Measurements from ENCODE around the gene ABCC4.

Gene ABCC4

DNA sequence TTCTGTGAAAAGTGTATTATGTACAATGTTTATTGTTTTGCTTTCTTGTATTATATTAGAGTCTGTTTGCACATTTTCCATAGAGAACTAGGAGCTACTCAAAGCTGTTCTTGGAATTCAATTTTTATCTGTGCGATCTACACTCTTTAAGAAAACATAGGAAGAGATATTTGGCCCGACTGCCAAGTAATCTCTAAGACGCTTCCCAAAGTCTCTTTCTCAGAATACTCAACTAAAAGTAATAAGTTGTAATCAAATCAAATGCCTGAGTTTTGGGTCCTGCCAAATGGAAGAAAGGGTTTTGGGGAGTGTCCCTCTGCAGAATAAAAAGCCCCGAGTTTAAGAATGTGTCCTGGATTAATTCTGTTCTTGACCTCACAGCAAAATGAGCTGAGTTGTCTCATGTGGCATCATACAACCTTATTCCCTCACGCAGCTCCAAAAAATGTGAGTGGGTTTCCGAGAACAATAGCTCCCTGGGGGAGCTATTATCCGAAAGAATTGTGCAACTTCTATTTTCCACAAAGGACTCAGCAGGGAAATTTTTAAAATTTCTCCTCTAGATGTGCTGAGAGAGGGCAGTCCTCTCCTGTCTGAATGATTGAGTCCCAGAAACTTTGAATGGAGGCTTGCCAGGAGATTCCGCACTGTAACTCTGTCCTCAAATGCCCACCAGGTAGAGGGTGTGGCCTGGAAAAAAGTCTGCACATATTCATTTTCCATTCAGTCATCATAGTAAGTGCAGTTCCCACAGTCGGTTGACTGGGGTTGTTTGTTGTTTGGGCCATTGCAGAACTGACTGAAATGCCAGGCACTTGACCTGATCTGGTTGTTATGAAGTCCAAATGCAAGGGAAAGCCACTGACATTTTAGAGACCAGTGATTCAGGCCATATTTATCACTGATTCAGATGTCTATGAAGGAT, 309.0 kb downstream of the ABCC4 start:
- Histone ChIP-seq H3K4me1 (ENCODE audit: control insufficient read depth, insufficient read depth, low read length) (peaks cover 35% of the 10 kb centered on the region), H3K36me3 (ENCODE audit: control insufficient read depth, insufficient read depth, low read length) (no peaks in the 10 kb centered on the region), H3K4me3 (ENCODE audit: low read depth, low read length) (no peak overlapping the region), H3K27me3 (ENCODE audit: control insufficient read depth, insufficient read depth, low read length) (no peaks in the 10 kb centered on the region), H3K27ac (ENCODE audit: low read depth, low read length) (no peak overlapping the region), H3K9me3 (ENCODE audit: control insufficient read depth, insufficient read depth, low read length) (no peaks in the 10 kb centered on the region), H3K9ac (ENCODE audit: low read depth, low read length) (no peak overlapping the region)

DNA sequence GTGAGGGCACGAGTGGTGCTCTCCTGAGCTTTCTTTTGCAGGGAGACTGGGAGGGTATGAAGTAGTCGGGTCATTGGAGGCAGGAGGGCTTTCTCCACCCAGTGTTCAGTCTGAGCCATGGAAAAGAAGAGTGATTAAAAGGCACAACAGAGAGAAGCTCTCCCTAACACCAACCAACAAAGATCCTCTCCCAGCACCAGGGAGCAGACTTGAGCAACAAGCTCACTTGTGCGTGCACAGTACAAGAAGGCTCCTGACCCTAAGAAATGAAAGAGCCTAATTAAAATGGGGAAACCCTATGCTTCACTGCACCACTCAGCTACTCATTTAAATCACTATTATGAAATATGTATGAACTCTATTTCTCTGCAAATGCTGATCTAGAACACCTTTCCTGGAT, 312.6 kb downstream of the ABCC4 start:
- Histone ChIP-seq H3K4me1 (ENCODE audit: control insufficient read depth, insufficient read depth, low read length) (peaks cover 28% of the 10 kb centered on the region), H3K27me3 (ENCODE audit: control insufficient read depth, insufficient read depth, low read length) (no peaks in the 10 kb centered on the region), H3K9ac (ENCODE audit: low read depth, low read length) (no peak overlapping the region), H3K4me3 (ENCODE audit: low read depth, low read length) (no peak overlapping the region), H3K9me3 (ENCODE audit: control insufficient read depth, insufficient read depth, low read length) (no peaks in the 10 kb centered on the region), H3K27ac (ENCODE audit: low read depth, low read length) (no peak overlapping the region), H3K36me3 (ENCODE audit: control insufficient read depth, insufficient read depth, low read length) (no peaks in the 10 kb centered on the region)

DNA sequence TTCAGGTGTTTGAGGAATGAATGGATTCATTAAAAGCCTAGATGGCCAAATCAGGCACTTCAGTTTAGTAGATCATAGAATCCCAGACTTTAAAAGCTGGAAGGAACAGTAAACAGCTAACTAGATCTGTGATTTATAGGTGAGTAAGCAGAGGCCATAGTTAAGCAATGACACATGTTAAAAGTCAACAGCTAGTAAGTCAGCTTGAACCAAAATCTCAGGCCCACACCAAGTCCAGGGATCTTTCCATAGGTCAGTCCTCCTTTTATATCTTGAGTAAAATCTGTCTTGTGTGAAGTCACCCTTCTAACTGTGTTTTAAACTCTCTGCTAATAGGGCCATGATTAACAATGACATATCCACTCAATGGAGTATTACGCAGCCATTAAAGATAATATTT, 313.4 kb downstream of the ABCC4 start:
- Histone ChIP-seq H3K9ac (ENCODE audit: low read depth, low read length) (no peak overlapping the region), H3K27ac (ENCODE audit: low read depth, low read length) (no peak overlapping the region), H3K36me3 (ENCODE audit: control insufficient read depth, insufficient read depth, low read length) (no peaks in the 10 kb centered on the region), H3K4me1 (ENCODE audit: control insufficient read depth, insufficient read depth, low read length) (peaks cover 31% of the 10 kb centered on the region), H3K27me3 (ENCODE audit: control insufficient read depth, insufficient read depth, low read length) (no peaks in the 10 kb centered on the region), H3K9me3 (ENCODE audit: control insufficient read depth, insufficient read depth, low read length) (no peaks in the 10 kb centered on the region), H3K4me3 (ENCODE audit: low read depth, low read length) (no peak overlapping the region)

DNA sequence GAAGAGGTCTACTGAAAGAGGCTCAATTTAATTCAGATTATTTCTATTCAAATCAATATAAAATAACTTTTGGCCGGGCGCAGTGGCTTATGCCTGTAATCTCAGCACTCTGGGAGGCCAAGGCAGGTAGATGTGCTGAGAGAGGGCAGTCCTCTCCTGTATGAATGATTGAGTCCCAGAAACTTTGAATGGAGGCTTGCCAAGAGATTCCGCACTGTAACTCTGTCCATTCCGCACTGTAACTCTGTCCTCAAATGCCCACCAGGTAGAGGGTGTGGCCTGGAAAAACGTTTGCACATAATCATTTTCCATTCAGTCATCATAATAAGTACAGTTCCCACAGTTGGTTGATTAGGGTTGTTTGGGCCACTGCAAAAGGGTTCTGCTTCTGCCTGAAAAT, 314.2 kb downstream of the ABCC4 start:
- Histone ChIP-seq H3K9me3 (ENCODE audit: control insufficient read depth, insufficient read depth, low read length) (no peaks in the 10 kb centered on the region), H3K27me3 (ENCODE audit: control insufficient read depth, insufficient read depth, low read length) (no peaks in the 10 kb centered on the region), H3K9ac (ENCODE audit: low read depth, low read length) (no peak overlapping the region), H3K36me3 (ENCODE audit: control insufficient read depth, insufficient read depth, low read length) (no peaks in the 10 kb centered on the region), H3K27ac (ENCODE audit: low read depth, low read length) (no peak overlapping the region), H3K4me3 (ENCODE audit: low read depth, low read length) (no peak overlapping the region), H3K4me1 (ENCODE audit: control insufficient read depth, insufficient read depth, low read length) (peaks cover 24% of the 10 kb centered on the region)

DNA sequence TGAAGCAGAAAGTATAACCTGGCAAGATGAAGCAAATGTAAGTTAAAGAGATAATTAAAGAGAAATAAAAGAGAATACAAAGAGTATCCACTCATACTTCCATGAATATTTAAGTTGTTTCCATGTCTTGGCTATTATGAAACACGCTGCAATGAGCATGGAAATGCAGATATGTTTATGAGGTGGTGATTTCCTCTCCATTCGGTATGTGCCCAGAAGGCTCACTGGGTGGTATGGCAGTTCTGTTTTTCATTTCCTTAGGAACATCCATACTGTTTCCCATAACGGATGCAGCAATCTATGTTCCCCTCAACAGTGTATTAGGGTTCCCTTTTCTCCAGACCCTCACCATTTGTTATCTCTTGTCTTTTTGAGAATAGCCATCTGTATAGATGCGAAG, 316.3 kb downstream of the ABCC4 start:
- Histone ChIP-seq H3K4me1 (ENCODE audit: control insufficient read depth, insufficient read depth, low read length) (peaks cover 24% of the 10 kb centered on the region), H3K27ac (ENCODE audit: low read depth, low read length) (no peak overlapping the region), H3K27me3 (ENCODE audit: control insufficient read depth, insufficient read depth, low read length) (no peaks in the 10 kb centered on the region), H3K4me3 (ENCODE audit: low read depth, low read length) (no peak overlapping the region), H3K9ac (ENCODE audit: low read depth, low read length) (no peak overlapping the region), H3K36me3 (ENCODE audit: control insufficient read depth, insufficient read depth, low read length) (no peaks in the 10 kb centered on the region), H3K9me3 (ENCODE audit: control insufficient read depth, insufficient read depth, low read length) (no peaks in the 10 kb centered on the region)

DNA sequence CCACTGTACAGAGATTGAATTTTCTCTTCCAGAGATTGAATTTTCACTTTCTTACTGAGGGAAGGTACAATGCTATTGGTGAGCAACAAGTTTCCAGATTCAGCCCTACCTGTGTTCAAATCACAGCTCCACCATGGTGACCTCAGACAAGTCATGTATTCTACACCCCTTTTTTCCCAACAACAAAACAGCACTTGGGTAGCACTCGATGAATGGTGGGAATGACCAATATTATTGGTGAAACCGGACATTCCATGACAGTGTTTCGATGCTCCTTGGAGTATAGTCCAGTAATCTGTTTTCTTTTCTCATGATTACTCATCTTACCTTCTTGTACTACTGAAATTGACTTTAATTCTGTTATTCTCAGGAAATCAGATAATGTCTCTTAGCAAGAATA, 322.7 kb downstream of the ABCC4 start:
- Histone ChIP-seq H3K4me1 (ENCODE audit: control insufficient read depth, insufficient read depth, low read length) (peaks cover 14% of the 10 kb centered on the region; the same call in 1 of the 2 replicates), H3K36me3 (ENCODE audit: control insufficient read depth, insufficient read depth, low read length) (no peaks in the 10 kb centered on the region), H3K27me3 (ENCODE audit: control insufficient read depth, insufficient read depth, low read length) (no peaks in the 10 kb centered on the region), H3K9me3 (ENCODE audit: control insufficient read depth, insufficient read depth, low read length) (no peaks in the 10 kb centered on the region), H3K27ac (ENCODE audit: low read depth, low read length) (no peak overlapping the region), H3K9ac (ENCODE audit: low read depth, low read length) (no peak overlapping the region), H3K4me3 (ENCODE audit: low read depth, low read length) (no peak overlapping the region)

DNA sequence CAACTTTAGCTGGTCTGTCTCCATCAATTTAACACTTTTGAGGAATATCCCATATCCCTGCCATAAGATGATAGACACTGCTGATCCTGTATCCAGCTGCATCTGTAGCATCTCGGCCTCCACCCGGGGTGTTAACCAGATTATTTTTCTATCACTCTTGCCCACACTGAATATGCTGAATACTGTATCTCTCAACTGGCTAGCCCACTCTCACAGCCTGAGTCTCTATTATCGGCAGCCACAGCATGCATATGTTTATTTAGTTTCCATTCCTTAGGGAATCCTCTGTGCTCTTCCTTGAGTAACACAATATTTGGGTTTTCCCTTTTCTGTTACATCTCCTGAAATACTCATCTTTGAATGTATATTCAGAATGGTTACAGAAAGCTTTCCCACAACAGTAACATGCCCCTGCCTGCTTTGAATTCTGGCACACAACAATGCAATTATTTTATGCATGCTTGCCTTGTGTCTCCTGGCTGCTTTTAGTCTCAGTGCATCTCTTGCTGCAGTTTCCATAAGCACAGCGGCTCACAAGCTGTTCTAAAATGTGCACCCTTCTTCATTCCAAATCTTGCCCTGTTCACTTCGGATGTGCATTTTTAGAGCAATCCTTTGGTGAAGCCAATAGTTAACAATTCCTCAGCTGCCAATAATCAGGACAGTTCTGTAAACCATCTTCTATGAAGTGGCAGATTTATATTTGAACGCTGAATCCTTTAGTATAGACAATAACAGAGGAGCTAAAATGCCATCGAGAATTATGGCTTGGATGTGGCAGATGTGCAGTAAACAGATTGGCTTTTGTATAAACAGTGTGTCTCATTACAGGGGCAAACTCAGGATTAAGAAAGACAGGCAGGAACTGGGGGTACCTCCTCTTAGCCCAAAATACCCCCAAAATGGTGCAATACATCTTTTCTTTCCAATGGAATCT, 327.0 kb downstream of the ABCC4 start:
- Histone ChIP-seq H3K4me3 (ENCODE audit: low read depth, low read length) (no peak overlapping the region), H3K4me1 (ENCODE audit: control insufficient read depth, insufficient read depth, low read length) (peaks cover 41% of the 10 kb centered on the region), H3K9ac (ENCODE audit: low read depth, low read length) (no peak overlapping the region), H3K27me3 (ENCODE audit: control insufficient read depth, insufficient read depth, low read length) (peaks cover 5% of the 10 kb centered on the region), H3K27ac (ENCODE audit: low read depth, low read length) (no peak overlapping the region), H3K36me3 (ENCODE audit: control insufficient read depth, insufficient read depth, low read length) (no peaks in the 10 kb centered on the region), H3K9me3 (ENCODE audit: control insufficient read depth, insufficient read depth, low read length) (no peaks in the 10 kb centered on the region)

DNA sequence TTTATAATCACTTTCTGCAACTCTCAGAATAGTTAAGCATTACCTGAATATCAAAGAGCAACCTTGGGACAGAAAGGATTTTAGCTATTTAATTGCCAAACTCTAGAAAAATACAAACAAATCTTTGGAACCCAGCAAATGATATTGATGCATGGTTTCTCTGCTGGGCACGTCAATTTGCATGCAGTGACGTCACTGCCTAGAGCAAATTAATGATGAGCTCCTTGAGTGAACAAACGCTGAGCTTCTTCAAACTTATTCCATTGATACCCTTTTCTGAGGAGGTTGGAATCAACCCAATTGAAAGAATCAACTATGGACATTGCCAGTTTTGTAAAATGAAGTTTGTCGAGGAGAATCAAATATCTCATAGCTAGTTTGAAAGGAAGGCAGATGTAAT, 329.0 kb downstream of the ABCC4 start:
- Histone ChIP-seq H3K9me3 (ENCODE audit: control insufficient read depth, insufficient read depth, low read length) (no peaks in the 10 kb centered on the region), H3K36me3 (ENCODE audit: control insufficient read depth, insufficient read depth, low read length) (no peaks in the 10 kb centered on the region), H3K27ac (ENCODE audit: low read depth, low read length) (no peak overlapping the region), H3K4me1 (ENCODE audit: control insufficient read depth, insufficient read depth, low read length) (peaks cover 46% of the 10 kb centered on the region), H3K27me3 (ENCODE audit: control insufficient read depth, insufficient read depth, low read length) (peaks cover 10% of the 10 kb centered on the region), H3K4me3 (ENCODE audit: low read depth, low read length) (no peak overlapping the region), H3K9ac (ENCODE audit: low read depth, low read length) (no peak overlapping the region)

All from HUES48 (cell line).